ENCODE measurements around the gene SERINC2. TPM values are rescaled to one million over a fixed set of nuclear protein-coding genes. Genes with fewer than 3 reads are reported as not detected.

The SERINC2 gene
- total and polyA plus RNA-seq, 4 donors: 4.9 to 66.4 (median 38.7) TPM

- Histone ChIP-seq H3K4me1 (ENCODE audit: control insufficient read depth in 4 of 4, insufficient read depth in 4 of 4, low read length in 3 of 4) (peaks cover 12 to 44% (median 26%) of the 10 kb centered on the region in 4 donors), H3K27ac (ENCODE audit: low read depth in 1 of 2, low read length in 2 of 2) (peak overlapping the region in 1 of 2 donors; percentile 43)
- TF ChIP-seq HNF4G (IDR thresholded peaks at IDR 0.05) (no peak), JUND (IDR thresholded peaks at IDR 0.05) (no peak), NR2F2 (IDR thresholded peaks at IDR 0.05) (no peak)
Measured at GRCh38 chr1:31418626-31419323, 5.8 kb downstream of the SERINC2 start.

GRCh38 chr1:31420716-31421115, 7.7 kb downstream of the SERINC2 start:
- no peak for TF ChIP-seq FOXA1 (IDR thresholded peaks at IDR 0.05)
- no peak for TF ChIP-seq REST (IDR thresholded peaks at IDR 0.05)
- no peak for TF ChIP-seq GABPA (IDR thresholded peaks at IDR 0.05 in 1 of 2, conservative IDR thresholded peaks at IDR 0.05 in 1 of 2)
- no peak for TF ChIP-seq ZBTB33 (IDR thresholded peaks at IDR 0.05)
- no peak for DNase-seq (ENCODE audit: low spot score)
- H3K36me3 ChIP-seq (ENCODE audit: control insufficient read depth in 4 of 4, insufficient read depth in 3 of 4, low read depth in 1 of 4, low read length in 3 of 4): peaks cover 0 to 2% (median 0%) of the 10 kb centered on the region in 4 donors
- whole genome bisulfite sequencing: 86% methylated on average over 5 of the region's 5 CpGs
- H3K27ac ChIP-seq (ENCODE audit: low read depth in 1 of 2, low read length in 2 of 2): peak overlapping the region in 1 of 2 donors; percentile 61
- H3K9me3 ChIP-seq (ENCODE audit: control insufficient read depth in 4 of 4, low read length in 3 of 4): no peaks in the 10 kb centered on the region
- no peak overlapping the region for H3K9ac ChIP-seq (ENCODE audit: low read depth in 1 of 2, low read length in 2 of 2)
- H3K4me3 ChIP-seq (ENCODE audit: low read depth in 1 of 3, low read length in 3 of 3): no peak overlapping the region
- peaks cover 7 to 30% (median 17%) of the 10 kb centered on the region in 4 donors for H3K4me1 ChIP-seq (ENCODE audit: control insufficient read depth in 4 of 4, insufficient read depth in 4 of 4, low read length in 3 of 4)
- no peaks in the 10 kb centered on the region for H3K27me3 ChIP-seq (ENCODE audit: control insufficient read depth in 4 of 4, insufficient read depth in 4 of 4, low read length in 3 of 4)

More at GRCh38 chr1:31418626-31419323, 5.8 kb downstream of the SERINC2 start:
- no peak for DNase-seq (ENCODE audit: low spot score)
- WGBS: 85% methylated on average over 4 of the region's 4 CpGs
- H3K9ac ChIP-seq (ENCODE audit: low read depth in 1 of 2, low read length in 2 of 2): no peak overlapping the region
- no peaks in the 10 kb centered on the region for H3K9me3 ChIP-seq (ENCODE audit: control insufficient read depth in 4 of 4, low read length in 3 of 4)
- no peaks in the 10 kb centered on the region for H3K36me3 ChIP-seq (ENCODE audit: control insufficient read depth in 4 of 4, insufficient read depth in 3 of 4, low read depth in 1 of 4, low read length in 3 of 4)
- no peak overlapping the region for H3K4me3 ChIP-seq (ENCODE audit: low read depth in 1 of 3, low read length in 3 of 3)
- H3K27me3 ChIP-seq (ENCODE audit: control insufficient read depth in 4 of 4, insufficient read depth in 4 of 4, low read length in 3 of 4): no peaks in the 10 kb centered on the region

- Histone ChIP-seq H3K4me3 (ENCODE audit: low read depth in 1 of 3, low read length in 3 of 3) (no peak overlapping the region), H3K4me1 (ENCODE audit: control insufficient read depth in 4 of 4, insufficient read depth in 4 of 4, low read length in 3 of 4) (peaks cover 6 to 24% (median 11%) of the 10 kb centered on the region in 4 donors), H3K9ac (ENCODE audit: low read depth in 1 of 2, low read length in 2 of 2) (no peak overlapping the region), H3K27ac (ENCODE audit: low read depth in 1 of 2, low read length in 2 of 2) (peak overlapping the region in 1 of 2 donors; percentile 61), H3K9me3 (ENCODE audit: control insufficient read depth in 4 of 4, low read length in 3 of 4) (no peaks in the 10 kb centered on the region), H3K36me3 (ENCODE audit: control insufficient read depth in 4 of 4, insufficient read depth in 3 of 4, low read depth in 1 of 4, low read length in 3 of 4) (peaks cover 0 to 4% (median 0%) of the 10 kb centered on the region in 4 donors), H3K27me3 (ENCODE audit: control insufficient read depth in 4 of 4, insufficient read depth in 4 of 4, low read length in 3 of 4) (no peaks in the 10 kb centered on the region)
- no peak for DNase-seq (ENCODE audit: low spot score)
- TF ChIP-seq SP1 (IDR thresholded peaks at IDR 0.05) (no peak), RAD21 (IDR thresholded peaks at IDR 0.05) (peak; percentile 28 to 48), CTCF (IDR thresholded peaks at IDR 0.05; ENCODE audit: low read depth, low read length, missing input control) (peak; percentile 29)
- WGBS: 65% methylated on average over 9 of the region's 9 CpGs
Measured at GRCh38 chr1:31421371-31422040, 8.5 kb downstream of the SERINC2 start.

All from liver (tissue), 9 donors.